GM12878 (cell line): ENCODE data around the gene GOLGA8H. TPM values are rescaled to one million over a fixed set of nuclear protein-coding genes. Genes with fewer than 3 reads are reported as not detected.
"Not testable (repeated sequence)": the region's sequence is repeated elsewhere in the genome, so short reads cannot be mapped to it uniquely, and the experiment has no call there.

ENCODE experiments used
- ATAC-seq: fragments of 200-7000 bp; cut with Tn5 transposase; 3 replicates; pipeline ENCODE4 v1.9.1; 2020; ENCODE audit warnings: mild to moderate bottlenecking, moderate library complexity
- BruUV-seq: library from RNA; stranded (reverse); fragments of 400-500 nt; replicated peaks from 2 replicates; lab custom pipeline; 2021; lab: Mats Ljungman, UMichigan
- CTCF ChIA-PET: fragments of 300-600 bp; sonication (Branson Sonifier 250); formaldehyde crosslinking; extraction: SDS; loops from one replicate; lab custom pipeline; 2021; ENCODE audit warnings: inconsistent platforms; lab: Yijun Ruan, JAX
- POLR2A ChIA-PET: fragments of 350-600 bp; formaldehyde crosslinking; extraction: SDS; loops from one replicate; lab custom pipeline; 2021; ENCODE audit warnings: inconsistent platforms; lab: Charles Lee
- RAD21 ChIA-PET: fragments of 300-600 bp; sonication (Branson Sonifier 250); formaldehyde crosslinking; loops from one replicate; lab custom pipeline; 2023; ENCODE audit warnings: antibody characterized with exemption; ENCODE audit not compliant: unreplicated experiment; lab: Charles Lee
- SMC1A ChIA-PET: fragments of 300-600 bp; sonication (Branson Sonifier 250); formaldehyde crosslinking; loops from one replicate; lab custom pipeline; 2023; ENCODE audit not compliant: unreplicated experiment, uncharacterized antibody; lab: Charles Lee
- DNase-seq: peaks from one replicate; pipeline ENCODE4 v3.0.0-alpha.2; 2011; ENCODE audit warnings: low read depth, low spot score
- FAIRE-seq: peaks from 3 replicates; lab custom pipeline; 2011; peaks lifted over from hg19 to GRCh38; lab: Jason Lieb, UNC
- H2AFZ ChIP-seq: 2 replicates; pipeline ENCODE4 v1.6.0; 2011; ENCODE audit warnings: low read depth, low read length, control low read depth; ENCODE audit not compliant: control insufficient read depth
- H3K27ac ChIP-seq: 2 replicates; pipeline ENCODE4 v1.5.1; 2011; ENCODE audit warnings: control low read depth; ENCODE audit not compliant: control insufficient read depth, insufficient read depth
- H3K27me3 ChIP-seq, 2 experiments: replicated peaks in 1 of 2; 2 replicates each; pipeline versions ENCODE4 v1.6.0 to v1.6.1; 2011; ENCODE audit warnings: low read length in 1 of 2; ENCODE audit not compliant: control insufficient read depth in 2 of 2, insufficient read depth in 2 of 2
- H3K36me3 ChIP-seq, 2 experiments: 2 replicates each; pipeline ENCODE4 v1.5.1; 2011; ENCODE audit warnings: low read length in 1 of 2; ENCODE audit not compliant: control insufficient read depth in 2 of 2, insufficient read depth in 2 of 2
- H3K4me1 ChIP-seq: 2 replicates; pipeline ENCODE4 v1.6.1; 2011; ENCODE audit warnings: mild to moderate bottlenecking, low read length, moderate library complexity, mixed read lengths; ENCODE audit not compliant: control insufficient read depth, insufficient read depth
- H3K4me2 ChIP-seq: 2 replicates; pipeline ENCODE4 v1.6.0; 2011; ENCODE audit warnings: control low read depth; ENCODE audit not compliant: control insufficient read depth, insufficient read depth
- H3K4me3 ChIP-seq: fragments of 200-600 bp; sonication (generic); 2 replicates; pipeline ENCODE4 v1.5.1; 2016
- H3K79me2 ChIP-seq: 2 replicates; pipeline ENCODE4 v1.6.0; 2011; ENCODE audit warnings: low read length; ENCODE audit not compliant: control insufficient read depth, insufficient read depth
- H3K9ac ChIP-seq: 2 replicates; pipeline ENCODE4 v1.8.0; 2011; ENCODE audit warnings: low read length, control low read depth, mixed read lengths; ENCODE audit not compliant: control insufficient read depth, insufficient read depth
- H3K9me3 ChIP-seq: replicated peaks from 3 replicates; pipeline ENCODE4 v1.5.1; 2011; ENCODE audit warnings: mild to moderate bottlenecking, low read length; ENCODE audit not compliant: control insufficient read depth, insufficient read depth
- H4K20me1 ChIP-seq: 2 replicates; pipeline ENCODE4 v1.6.0; 2011; ENCODE audit not compliant: control insufficient read depth, insufficient read depth
- WGBS: methylation state at CpG from one replicate; pipeline ENCODE4 v1.1.6; 2016; ENCODE audit warnings: low lambda C conversion rate; ENCODE audit not compliant: insufficient replicate concordance, insufficient coverage; ENCODE audit errors: missing lambda C conversion rate; 5-methylcytosine and 5-hydroxymethylcytosine counted together
- in situ Hi-C: fragments of 300-500 bp; cut with MboI; formaldehyde crosslinking; loops from 9 replicates; pipeline ENCODE4 v1.14.3; 2018; ENCODE audit warnings: mixed read lengths
- intact Hi-C: fragments of 100-400 bp; cut with micrococcal nuclease; formaldehyde crosslinking; loops from one replicate; pipeline ENCODE4 v1.14.2; 2022; ENCODE audit not compliant: unreplicated experiment
- polyA plus RNA-seq, 11 experiments: library from polyadenylated mRNA; depleted of rRNA in 4 of 11; unstranded in 6 of 11; stranded (reverse) in 5 of 11; fragments of >200 nt; fragmentation: Nextera tagmentation in 4 of 11; fragmentation: Illumina TruSeq in 1 of 11; extraction: Ambion mirVana in 4 of 11; extraction: Trizol in 1 of 11; gene quantifications; 1 replicate in 1 of 11; 2 replicates in 10 of 11; pipeline versions ENCODE4 v1.2.1 to v1.2.3, GENCODE V29; 2011 to 2016; ENCODE audit warnings: inconsistent platforms in 2 of 11, missing spikeins in 2 of 11, low read depth in 1 of 11
- total RNA-seq, 4 experiments: library from RNA; depleted of rRNA in 3 of 4; stranded (reverse); fragments of >200 nt in 3 of 4; fragmentation: Illumina TruSeq in 1 of 4; extraction: Trizol in 1 of 4; gene quantifications; 2 replicates each; pipeline versions ENCODE4 v1.2.1 to v1.2.3, GENCODE V29; 2013 to 2021

Gene GOLGA8H
- total and polyA plus RNA-seq, 10 of the 15 experiments (the other 5 are each of a cell fraction or from before 2014, with no cell fraction given): 0.18 to 0.56 (median 0.39) TPM; not detected in 4

GRCh38 chr15:30598953-30599352 is 4.9 kb upstream of the GOLGA8H start:
- H3K4me2 ChIP-seq, in situ Hi-C loops, CTCF ChIA-PET, BruUV-seq, POLR2A ChIA-PET, H2AFZ ChIP-seq, H3K9me3 ChIP-seq, H3K9ac ChIP-seq, ATAC-seq, intact Hi-C loops, H3K27me3 ChIP-seq, H3K36me3 ChIP-seq, DNase-seq, H4K20me1 ChIP-seq, RAD21 ChIA-PET, FAIRE-seq, H3K27ac ChIP-seq, H3K4me3 ChIP-seq, SMC1A ChIA-PET, H3K4me1 ChIP-seq, H3K79me2 ChIP-seq: not testable (repeated sequence)
- 0% methylated on average over 2 of the region's 2 CpGs for WGBS

- H3K27me3 ChIP-seq, in situ Hi-C loops: not testable (repeated sequence)
Observed at GRCh38 chr15:30612271-30612670, 8.4 kb downstream of the GOLGA8H start.

More at GRCh38 chr15:30612271-30612670, 8.4 kb downstream of the GOLGA8H start:
- POLR2A ChIA-PET, H3K27ac ChIP-seq, H3K4me3 ChIP-seq, H3K4me2 ChIP-seq, DNase-seq, H3K9ac ChIP-seq, H3K36me3 ChIP-seq, H4K20me1 ChIP-seq, FAIRE-seq, CTCF ChIA-PET, H2AFZ ChIP-seq, RAD21 ChIA-PET, BruUV-seq, ATAC-seq, SMC1A ChIA-PET, intact Hi-C loops, H3K79me2 ChIP-seq, H3K4me1 ChIP-seq, H3K9me3 ChIP-seq: not testable (repeated sequence)
- WGBS: 0% methylated on average over 1 of the region's 6 CpGs
